Liver (tissue), 9 donors: Measurements from ENCODE around the gene CNP. TPM values are rescaled to one million over a fixed set of nuclear protein-coding genes. Genes with fewer than 3 reads are reported as not detected.
A peak's percentile ranks its signal among the peaks of the same experiment; 100 is the strongest.

Experiments used
- DNase-seq: peaks from one replicate; pipeline ENCODE4 v3.0.0-alpha.2; 2017; ENCODE audit warnings: low spot score
- H3K27ac ChIP-seq, 2 donors: one replicate each; pipeline ENCODE4 v1.7.0; 2013; ENCODE audit warnings: inconsistent platforms in 2 of 2, low read length in 2 of 2, control low read depth in 1 of 2, low read depth in 1 of 2, mild to moderate bottlenecking in 1 of 2
- H3K27me3 ChIP-seq, 4 donors: one replicate each; pipeline versions ENCODE4 v1.6.1 to v1.7.0; 2013; ENCODE audit warnings: low read length in 3 of 4, inconsistent platforms in 1 of 4, mild to moderate bottlenecking in 1 of 4, moderate library complexity in 1 of 4; ENCODE audit not compliant: control insufficient read depth in 4 of 4, insufficient read depth in 4 of 4
- H3K36me3 ChIP-seq, 4 donors: one replicate each; pipeline versions ENCODE4 v1.6.1 to v1.7.0; 2013; ENCODE audit warnings: low read length in 3 of 4, mild to moderate bottlenecking in 3 of 4, low read depth in 1 of 4, moderate library complexity in 1 of 4; ENCODE audit not compliant: control insufficient read depth in 4 of 4, insufficient read depth in 3 of 4
- H3K4me1 ChIP-seq, 4 donors: one replicate each; pipeline versions ENCODE4 v1.6.1 to v1.7.0; 2013; ENCODE audit warnings: low read length in 3 of 4, mild to moderate bottlenecking in 3 of 4, moderate library complexity in 1 of 4; ENCODE audit not compliant: control insufficient read depth in 4 of 4, insufficient read depth in 4 of 4
- H3K4me3 ChIP-seq, 3 donors: one replicate each; pipeline versions ENCODE4 v1.6.1 to v1.7.0; 2013; ENCODE audit warnings: low read length in 3 of 3, control low read depth in 1 of 3, low read depth in 1 of 3, mild to moderate bottlenecking in 1 of 3
- H3K9ac ChIP-seq, 2 donors: one replicate each; pipeline ENCODE4 v1.7.0; 2013; ENCODE audit warnings: low read length in 2 of 2, mild to moderate bottlenecking in 2 of 2, moderate library complexity in 2 of 2, control low read depth in 1 of 2, low read depth in 1 of 2
- H3K9me3 ChIP-seq, 4 donors: one replicate each; pipeline versions ENCODE4 v1.6.1 to v1.7.0; 2013; ENCODE audit warnings: low read length in 3 of 4; ENCODE audit not compliant: control insufficient read depth in 4 of 4
- ATF3 ChIP-seq: IDR thresholded peaks from 2 replicates; pipeline ENCODE4 v1.6.1; 2016; ENCODE audit warnings: antibody characterized with exemption
- CTCF ChIP-seq: fragments of 150-350 bp; IDR thresholded peaks from 2 replicates; pipeline ENCODE4 v1.5.1; 2017; ENCODE audit warnings: improper control_type of control experiment, low read depth, low read length; ENCODE audit not compliant: missing input control
- EGR1 ChIP-seq, 2 donors: IDR thresholded peaks; 2 replicates each; pipeline ENCODE4 v1.6.1; 2016 to 2018; ENCODE audit warnings: antibody characterized with exemption in 2 of 2, low read depth in 2 of 2
- FOXA1 ChIP-seq: IDR thresholded peaks from 2 replicates; pipeline ENCODE4 v1.6.1; 2016; ENCODE audit warnings: antibody characterized with exemption
- FOXA2 ChIP-seq: IDR thresholded peaks from 2 replicates; pipeline ENCODE4 v1.6.1; 2016; ENCODE audit warnings: antibody characterized with exemption
- GABPA ChIP-seq, 2 donors: IDR thresholded peaks in 1 of 2; conservative IDR thresholded peaks in 1 of 2; 2 replicates each; pipeline ENCODE4 v1.6.1; 2016; ENCODE audit warnings: antibody characterized with exemption in 2 of 2, mild to moderate bottlenecking in 1 of 2, moderate library complexity in 1 of 2
- HNF4A ChIP-seq, 2 donors: conservative IDR thresholded peaks; 2 replicates each; pipeline ENCODE4 v1.6.1; 2016; ENCODE audit warnings: antibody characterized with exemption in 2 of 2, mild to moderate bottlenecking in 2 of 2
- HNF4G ChIP-seq: IDR thresholded peaks from 2 replicates; pipeline ENCODE4 v1.6.1; 2016; ENCODE audit warnings: antibody characterized with exemption
- JUND ChIP-seq, 2 donors: IDR thresholded peaks; 2 replicates each; pipeline ENCODE4 v1.6.1; 2016; ENCODE audit warnings: antibody characterized with exemption in 2 of 2
- MAX ChIP-seq: IDR thresholded peaks from 2 replicates; pipeline ENCODE4 v1.6.1; 2016; ENCODE audit warnings: antibody characterized with exemption
- NR2F2 ChIP-seq: IDR thresholded peaks from 2 replicates; pipeline ENCODE4 v1.6.1; 2016; ENCODE audit warnings: antibody characterized with exemption
- RAD21 ChIP-seq, 2 donors: IDR thresholded peaks; 2 replicates each; pipeline ENCODE4 v1.6.1; 2016; ENCODE audit warnings: antibody characterized with exemption in 2 of 2, mild to moderate bottlenecking in 2 of 2
- REST ChIP-seq: IDR thresholded peaks from 2 replicates; pipeline ENCODE4 v1.6.1; 2016; ENCODE audit warnings: antibody characterized with exemption, mild to moderate bottlenecking
- RXRA ChIP-seq, 2 donors: IDR thresholded peaks; 2 replicates each; pipeline ENCODE4 v1.6.1; 2017 to 2018; ENCODE audit warnings: antibody characterized with exemption in 2 of 2, mild to moderate bottlenecking in 1 of 2
- SP1 ChIP-seq: IDR thresholded peaks from 2 replicates; pipeline ENCODE4 v1.6.1; 2018; ENCODE audit warnings: antibody characterized with exemption, mild to moderate bottlenecking
- TAF1 ChIP-seq: conservative IDR thresholded peaks from 2 replicates; pipeline ENCODE4 v1.6.1; 2016; ENCODE audit warnings: antibody characterized with exemption, mild to moderate bottlenecking
- YY1 ChIP-seq: IDR thresholded peaks from 2 replicates; pipeline ENCODE4 v1.6.1; 2016; ENCODE audit warnings: antibody characterized with exemption, mild to moderate bottlenecking
- ZBTB33 ChIP-seq: IDR thresholded peaks from 2 replicates; pipeline ENCODE4 v1.6.1; 2016; ENCODE audit warnings: antibody characterized with exemption
- WGBS: extraction: QIAGEN DNeasy Blood & Tissue Kit; methylation state at CpG from one replicate; pipeline ENCODE4 v1.1.7; 2013; 5-methylcytosine and 5-hydroxymethylcytosine counted together
- polyA plus RNA-seq, 2 donors: library from polyadenylated mRNA; stranded (reverse) in 1 of 2; unstranded in 1 of 2; fragments of 200-250 nt in 1 of 2; fragments of >200 nt in 1 of 2; fragmentation: Nextera tagmentation in 1 of 2; extraction: Ambion mirVana in 1 of 2; gene quantifications; one replicate each; pipeline versions ENCODE4 v1.2.1 to v1.2.3, GENCODE V29; 2013 to 2015
- total RNA-seq, 2 donors: library from RNA; depleted of rRNA; stranded (reverse); fragments of >200 nt; gene quantifications; one replicate each; pipeline ENCODE4 v1.2.3, GENCODE V29; 2014
- donor health status: healthy.
- donor health status: healthy.
- donor health status: healthy.
- donor health status: healthy.
- donor health status: healthy.

CNP gene
- total and polyA plus RNA-seq, 4 donors = 25.3 to 38.3 (median 30.2) TPM

GRCh38 chr17:41918314-41919164 lies 48.1 kb upstream of the CNP start, which contains the start of gene ACLY:
Gene ACLY, minus strand, starts transcription at chr17:41918951. Its CDS starts 5,078 bp downstream, at chr17:41913873.
- H3K36me3 ChIP-seq = no peaks in the 10 kb centered on the region
- peak within 1 kb of the TSS; percentile 81 to 93 (median 93) for H3K4me3 ChIP-seq
- H3K9ac ChIP-seq = peak within 1 kb of the TSS; percentile 76 to 98
- H3K9me3 ChIP-seq = no peaks in the 10 kb centered on the region
- under 1% methylated on average over 80 of the region's 80 CpGs for WGBS
- TF ChIP-seq FOXA1 (no peak), ZBTB33 (no peak), SP1 (peak; percentile 79), RAD21 (IDR thresholded peaks at IDR 0.05) (peak; percentile 19 to 28), CTCF (no peak), TAF1 (no peak), REST (peak; percentile 44), JUND (IDR thresholded peaks at IDR 0.05) (no peak), RXRA (IDR thresholded peaks at IDR 0.05) (peak in 1 of 2 donors; percentile 35), FOXA2 (no peak), YY1 (peak; percentile 78), NR2F2 (peak; percentile 32), ATF3 (no peak), HNF4A (conservative IDR thresholded peaks at IDR 0.05) (peak in 1 of 2 donors; percentile 14), EGR1 (IDR thresholded peaks at IDR 0.05; ENCODE audit: low read depth in 2 of 2) (peak in 1 of 2 donors; percentile 29), HNF4G (no peak), GABPA (IDR thresholded peaks at IDR 0.05 in 1 of 2, conservative IDR thresholded peaks at IDR 0.05 in 1 of 2) (peak in 1 of 2 donors; percentile 62), MAX (no peak)
- H3K27me3 ChIP-seq = no peaks in the 10 kb centered on the region
- H3K27ac ChIP-seq = peak within 1 kb of the TSS; percentile 94 to 96
- peak; percentile 97 for DNase-seq
- peaks cover 11 to 44% (median 32%) of the 10 kb centered on the region in 4 donors for H3K4me1 ChIP-seq
